Measurements from ENCODE around the gene OR1A2. TPM values are rescaled to one million over a fixed set of nuclear protein-coding genes. Genes with fewer than 3 reads are reported as not detected.

The OR1A2 gene, protein sequence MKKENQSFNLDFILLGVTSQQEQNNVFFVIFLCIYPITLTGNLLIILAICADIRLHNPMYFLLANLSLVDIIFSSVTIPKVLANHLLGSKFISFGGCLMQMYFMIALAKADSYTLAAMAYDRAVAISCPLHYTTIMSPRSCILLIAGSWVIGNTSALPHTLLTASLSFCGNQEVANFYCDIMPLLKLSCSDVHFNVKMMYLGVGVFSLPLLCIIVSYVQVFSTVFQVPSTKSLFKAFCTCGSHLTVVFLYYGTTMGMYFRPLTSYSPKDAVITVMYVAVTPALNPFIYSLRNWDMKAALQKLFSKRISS
- total RNA-seq (2013; cell fraction: nucleolus; rRNA removed): not detected in 2 replicates
- not detected in 2 replicates for total RNA-seq (2014; rRNA removed)
- total RNA-seq (2014; rRNA removed; fragmentation: Illumina TruSeq; extraction: Trizol): not detected in 2 replicates
- total RNA-seq (2021): not detected in 2 replicates
- not detected for polyA plus RNA-seq (2011; ENCODE audit: low read depth)
- not detected in 2 replicates for polyA plus RNA-seq (2011; rRNA removed)
- not detected in 2 replicates for polyA plus RNA-seq (2011; cell fraction: cytosol; rRNA removed)
- polyA plus RNA-seq (2011; cell fraction: nucleus; rRNA removed): not detected in 2 replicates
- polyA plus RNA-seq (2012): not detected in 2 replicates
- polyA plus RNA-seq (2014; fragmentation: Illumina TruSeq; extraction: Trizol): not detected in 2 replicates
- not detected for polyA plus RNA-seq (2014; fragmentation: Nextera tagmentation; extraction: Ambion mirVana)
- polyA plus RNA-seq (2014; rRNA removed): not detected in 2 replicates
- polyA plus RNA-seq (2016; fragmentation: Nextera tagmentation; extraction: Ambion mirVana): not detected
- polyA minus RNA-seq (2011; rRNA and poly(A)+ RNA removed): not detected in 2 replicates
- not detected in 2 replicates for polyA minus RNA-seq (2011; cell fraction: cytosol; rRNA and poly(A)+ RNA removed)
- not detected in 2 replicates for polyA minus RNA-seq (2011; cell fraction: nucleus; rRNA and poly(A)+ RNA removed)
- Bru-seq, nascent RNA: not detected
- BruChase-seq, experiment 1, labeled RNA remaining after a 6-hour chase: not detected
- BruChase-seq, experiment 2, labeled RNA remaining after a 2-hour chase: not detected
- long read RNA-seq, experiment 1: 0 reads
- long read RNA-seq, experiment 2: 0 reads

DNA sequence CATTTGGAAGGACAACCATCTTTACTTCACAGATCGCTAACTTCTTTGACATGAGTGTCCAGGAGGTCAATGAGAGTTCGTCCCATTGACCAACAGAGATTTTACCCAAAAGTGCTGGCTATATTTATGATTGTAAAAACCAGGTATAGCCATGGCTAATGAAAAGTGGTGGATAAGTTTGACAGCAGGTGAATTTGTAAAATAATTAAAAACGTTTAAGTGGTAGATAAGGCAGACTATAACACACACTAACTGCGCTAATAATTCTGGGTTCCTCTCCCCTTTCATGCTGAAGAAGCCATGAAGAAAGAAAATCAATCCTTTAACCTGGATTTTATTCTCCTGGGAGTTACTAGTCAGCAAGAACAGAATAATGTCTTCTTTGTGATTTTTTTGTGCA, at the start of gene OR1A2:
OR1A2 (plus strand) TSS at position 301 of the 400 bp plus-strand sequence; CDS start at position 301, 0 bp downstream.
- no TSS peak for BruUV-seq (replicated peaks)
- ChIA-PET POLR2A (no interaction called here), CTCF (no interaction called here), SMC1A (ENCODE audit: uncharacterized antibody, unreplicated experiment) (no interaction called here), RAD21 (ENCODE audit: unreplicated experiment) (no interaction called here)
- intact Hi-C loops (cut with micrococcal nuclease; ENCODE audit: unreplicated experiment) (no loop called here), in situ Hi-C loops (cut with MboI) (no loop called here)
- Histone ChIP-seq H2AFZ (ENCODE audit: control insufficient read depth, low read depth, low read length) (no peak within 1 kb of the TSS), H4K20me1 (ENCODE audit: control insufficient read depth, insufficient read depth) (no peaks in the 10 kb centered on the region), H3K4me2 (ENCODE audit: control insufficient read depth, insufficient read depth) (no peak within 1 kb of the TSS), H3K27me3 (replicated peaks in 1 of 2; ENCODE audit: control insufficient read depth in 2 of 2, insufficient read depth in 2 of 2, low read length in 1 of 2) (no peaks in the 10 kb centered on the region), H3K36me3 (ENCODE audit: control insufficient read depth in 2 of 2, insufficient read depth in 2 of 2, low read length in 1 of 2) (no peaks in the 10 kb centered on the region), H3K4me3 (no peak within 1 kb of the TSS), H3K79me2 (ENCODE audit: control insufficient read depth, insufficient read depth, low read length) (no peaks in the 10 kb centered on the region), H3K4me1 (ENCODE audit: control insufficient read depth, insufficient read depth, low read length) (no peaks in the 10 kb centered on the region), H3K9ac (ENCODE audit: control insufficient read depth, insufficient read depth, low read length) (no peak within 1 kb of the TSS), H3K9me3 (replicated peaks; ENCODE audit: control insufficient read depth, insufficient read depth, low read length) (no peaks in the 10 kb centered on the region; the same call in 2 of the 3 replicates), H3K27ac (ENCODE audit: control insufficient read depth, insufficient read depth) (no peak within 1 kb of the TSS)
- DNase-seq (ENCODE audit: low read depth, low spot score) (no peak), ATAC-seq (no peak), FAIRE-seq (no peak)
- WGBS (ENCODE audit: insufficient coverage, insufficient replicate concordance, low lambda C conversion rate, missing lambda C conversion rate): 7% methylated on average over 4 of the region's 4 CpGs
- TF ChIP-seq SMC3 (IDR thresholded peaks at IDR 0.05; ENCODE audit: borderline replicate concordance, low read length) (no peak), NR2C2 (IDR thresholded peaks at IDR 0.05; ENCODE audit: borderline replicate concordance, control insufficient read depth, insufficient read length, low read depth) (no peak), ZNF217 (IDR thresholded peaks at IDR 0.05) (no peak), RCOR1 (conservative IDR thresholded peaks at IDR 0.05; ENCODE audit: low read depth, low read length) (no peak), FOXK2 (IDR thresholded peaks at IDR 0.05) (no peak)
- TF ChIP-seq, protein P1, sequence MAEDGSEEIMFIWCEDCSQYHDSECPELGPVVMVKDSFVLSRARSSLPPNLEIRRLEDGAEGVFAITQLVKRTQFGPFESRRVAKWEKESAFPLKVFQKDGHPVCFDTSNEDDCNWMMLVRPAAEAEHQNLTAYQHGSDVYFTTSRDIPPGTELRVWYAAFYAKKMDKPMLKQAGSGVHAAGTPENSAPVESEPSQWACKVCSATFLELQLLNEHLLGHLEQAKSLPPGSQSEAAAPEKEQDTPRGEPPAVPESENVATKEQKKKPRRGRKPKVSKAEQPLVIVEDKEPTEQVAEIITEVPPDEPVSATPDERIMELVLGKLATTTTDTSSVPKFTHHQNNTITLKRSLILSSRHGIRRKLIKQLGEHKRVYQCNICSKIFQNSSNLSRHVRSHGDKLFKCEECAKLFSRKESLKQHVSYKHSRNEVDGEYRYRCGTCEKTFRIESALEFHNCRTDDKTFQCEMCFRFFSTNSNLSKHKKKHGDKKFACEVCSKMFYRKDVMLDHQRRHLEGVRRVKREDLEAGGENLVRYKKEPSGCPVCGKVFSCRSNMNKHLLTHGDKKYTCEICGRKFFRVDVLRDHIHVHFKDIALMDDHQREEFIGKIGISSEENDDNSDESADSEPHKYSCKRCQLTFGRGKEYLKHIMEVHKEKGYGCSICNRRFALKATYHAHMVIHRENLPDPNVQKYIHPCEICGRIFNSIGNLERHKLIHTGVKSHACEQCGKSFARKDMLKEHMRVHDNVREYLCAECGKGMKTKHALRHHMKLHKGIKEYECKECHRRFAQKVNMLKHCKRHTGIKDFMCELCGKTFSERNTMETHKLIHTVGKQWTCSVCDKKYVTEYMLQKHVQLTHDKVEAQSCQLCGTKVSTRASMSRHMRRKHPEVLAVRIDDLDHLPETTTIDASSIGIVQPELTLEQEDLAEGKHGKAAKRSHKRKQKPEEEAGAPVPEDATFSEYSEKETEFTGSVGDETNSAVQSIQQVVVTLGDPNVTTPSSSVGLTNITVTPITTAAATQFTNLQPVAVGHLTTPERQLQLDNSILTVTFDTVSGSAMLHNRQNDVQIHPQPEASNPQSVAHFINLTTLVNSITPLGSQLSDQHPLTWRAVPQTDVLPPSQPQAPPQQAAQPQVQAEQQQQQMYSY (CRISPR knock-in tag; IDR thresholded peaks at IDR 0.05): no peak
